Measurements from ENCODE around the gene BNC2.
A peak's percentile ranks its signal among the peaks of the same experiment; 100 is the strongest.

Gene BNC2

DNA sequence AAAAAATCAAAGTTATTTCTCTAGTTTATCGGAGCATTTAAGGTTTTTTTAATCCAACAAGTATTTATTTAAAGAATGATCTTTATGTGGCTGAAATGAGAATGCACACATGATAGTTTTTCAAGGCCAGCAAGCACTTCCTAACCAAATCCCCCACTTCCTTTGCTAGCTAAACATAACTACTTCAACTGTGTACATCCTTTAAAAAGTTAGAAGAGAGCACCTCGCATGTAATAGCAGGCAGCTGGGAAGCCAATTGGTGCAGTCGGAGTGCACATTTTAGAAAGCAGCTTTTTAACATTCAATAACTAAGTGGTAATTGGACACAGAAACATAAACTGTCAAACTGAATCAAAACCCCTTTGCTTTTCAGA, 245.7 kb downstream of the BNC2 start:
- DNase-seq: no peak

DNA sequence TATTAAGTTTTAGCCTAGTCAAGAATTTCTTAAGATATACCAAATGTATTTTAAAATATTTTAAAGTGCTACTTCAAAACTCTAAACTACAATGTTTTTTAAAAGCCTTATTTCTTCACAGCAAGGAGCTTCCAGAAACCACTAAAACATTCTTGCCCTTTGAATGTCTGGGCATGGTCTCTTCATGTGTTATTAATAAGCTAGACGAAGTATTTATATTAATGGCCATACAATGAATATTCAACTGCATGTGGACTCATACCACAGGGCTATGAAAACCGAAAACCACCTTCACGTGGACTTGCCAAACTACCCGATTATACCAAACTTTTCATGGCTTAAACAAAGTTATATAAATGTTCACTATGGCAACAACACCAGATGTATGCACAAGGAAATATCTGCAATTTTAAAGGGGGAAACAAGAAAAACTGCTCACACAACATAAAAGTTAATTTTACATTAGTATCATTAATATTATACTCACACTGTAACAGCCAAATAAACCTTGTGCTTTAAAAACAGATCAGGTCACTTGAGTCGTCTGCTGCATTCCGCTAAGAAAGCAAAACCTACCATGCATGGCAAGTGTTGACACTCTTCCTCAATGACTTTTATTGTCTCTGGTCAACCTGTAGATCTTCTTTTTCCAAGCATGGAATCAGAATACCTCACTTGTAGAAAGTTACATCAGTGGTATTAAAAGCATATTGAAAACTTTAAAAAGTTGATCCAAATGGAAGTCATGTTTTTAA, 246.3 kb downstream of the BNC2 start:
- no peak for DNase-seq

DNA sequence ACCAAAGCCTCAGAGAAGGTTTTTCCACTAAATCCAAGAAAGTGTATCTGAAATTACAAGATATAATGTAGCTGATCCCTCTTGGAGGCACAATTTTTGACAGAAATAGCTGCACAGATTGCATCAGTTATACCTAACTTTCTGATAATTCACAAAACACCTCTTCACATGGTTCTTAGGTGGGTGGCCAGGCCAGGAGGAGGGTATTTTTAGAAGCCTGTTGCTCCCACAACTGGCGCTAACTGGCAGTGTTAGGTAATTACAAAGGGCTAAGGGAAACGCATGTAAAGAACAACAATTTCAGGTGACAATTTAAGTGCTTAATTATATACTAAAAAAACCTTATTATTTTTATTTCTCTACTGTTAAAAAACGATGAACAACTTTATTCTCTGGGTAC, 247.9 kb downstream of the BNC2 start:
- DNase-seq: no peak

DNA sequence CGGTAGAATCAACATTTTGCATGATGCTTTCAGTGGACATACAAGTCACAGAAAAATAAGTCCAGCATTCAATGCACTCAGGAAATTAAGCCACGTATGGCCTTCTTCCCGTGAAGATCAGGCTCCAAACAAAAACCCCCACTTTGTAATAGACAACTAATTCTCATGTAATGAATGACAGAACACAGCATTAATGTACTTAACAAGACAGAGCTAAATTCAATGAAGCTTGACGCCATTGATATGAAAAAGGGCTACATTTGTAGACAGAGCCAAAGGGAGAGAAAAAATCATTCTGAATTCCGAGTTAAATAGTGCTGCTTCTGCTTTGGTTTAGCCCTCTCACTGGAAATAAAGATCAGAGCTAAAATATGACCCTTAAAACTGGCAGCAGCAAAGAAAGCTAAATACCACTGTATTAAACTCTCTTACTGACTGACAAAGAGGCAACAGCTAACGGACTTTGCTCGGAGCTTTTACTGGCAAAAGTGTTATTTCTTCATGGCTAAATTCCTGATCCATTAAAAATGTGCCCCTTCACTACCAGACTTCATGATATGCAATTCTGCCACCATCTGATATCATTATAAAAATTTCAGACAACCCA, 250.5 kb downstream of the BNC2 start:
- no peak for DNase-seq

DNA sequence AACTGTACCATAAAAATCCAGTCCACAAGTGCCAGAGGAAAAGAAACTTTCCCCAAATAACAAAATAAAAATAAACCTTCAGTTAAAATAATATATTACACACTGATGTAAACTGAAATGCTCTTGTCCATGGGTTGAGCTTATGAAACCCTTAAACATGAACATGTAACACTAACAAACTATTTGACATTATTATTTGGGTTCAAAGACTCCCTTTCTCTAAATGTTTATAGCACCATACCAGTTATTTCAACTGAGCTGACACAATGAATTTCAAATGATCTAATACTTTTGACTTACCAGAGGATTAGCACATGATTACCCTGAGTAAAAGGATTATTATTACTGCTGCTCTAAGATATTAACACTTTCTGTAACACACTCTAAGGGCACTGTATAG, 251.1 kb downstream of the BNC2 start:
- DNase-seq: no peak

DNA sequence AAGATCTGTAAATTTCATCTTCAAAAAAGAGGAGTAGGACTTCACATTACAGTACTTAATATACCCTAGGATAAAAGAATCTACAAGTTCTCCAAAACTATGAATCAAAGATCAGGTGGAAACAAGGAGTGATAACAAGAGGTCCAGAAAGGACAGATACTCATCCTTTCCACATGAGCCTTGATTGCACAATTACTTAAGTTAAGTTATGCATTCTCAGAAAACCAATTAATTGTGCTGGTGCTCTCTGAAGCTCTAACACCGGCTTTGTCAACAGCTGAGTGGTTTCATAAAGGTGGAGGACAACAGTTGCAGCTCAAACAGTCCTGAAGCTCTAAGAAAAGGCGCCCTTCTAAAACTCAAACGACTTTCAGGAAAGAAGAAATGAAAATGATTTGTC, 251.9 kb downstream of the BNC2 start:
- DNase-seq: no peak

DNA sequence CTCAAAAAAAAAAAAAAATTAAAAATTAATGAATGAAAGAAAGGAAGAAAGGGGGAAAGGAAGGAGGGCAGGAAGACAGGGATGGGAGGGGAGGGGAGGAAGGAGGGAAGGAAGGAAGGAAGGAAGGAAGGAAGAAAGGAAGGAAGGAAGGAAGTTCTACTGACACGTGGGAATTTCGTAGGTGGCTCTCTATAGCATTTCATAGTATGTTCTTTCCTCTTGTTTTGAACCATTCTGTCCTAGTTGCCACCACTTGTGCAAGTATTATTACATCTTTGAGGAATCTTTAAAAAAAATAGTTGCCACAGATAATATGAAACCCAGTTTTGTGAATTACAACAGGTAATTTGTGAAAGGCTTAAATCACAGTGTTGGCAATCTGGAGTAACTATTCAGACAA, 253.8 kb downstream of the BNC2 start:
- DNase-seq: no peak

DNA sequence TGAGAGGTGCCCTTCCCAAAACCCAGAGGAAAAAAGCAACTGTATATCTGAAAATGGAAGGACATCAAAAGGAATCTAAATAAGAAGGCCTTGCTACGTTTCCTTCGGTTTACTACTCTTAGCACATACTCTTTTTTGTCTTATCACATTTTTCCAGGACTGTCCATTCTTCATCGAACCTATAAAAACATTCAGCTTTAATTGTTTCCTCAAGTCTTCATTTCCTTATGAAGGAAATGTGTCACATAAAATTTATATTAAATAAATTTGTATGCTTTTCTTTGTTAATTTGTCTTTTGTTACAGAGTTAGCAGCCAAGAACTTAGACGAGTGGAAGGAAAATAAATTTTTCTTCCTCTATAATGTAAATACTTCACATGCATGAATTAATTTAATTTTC, 255.0 kb downstream of the BNC2 start:
- DNase-seq: no peak

DNA sequence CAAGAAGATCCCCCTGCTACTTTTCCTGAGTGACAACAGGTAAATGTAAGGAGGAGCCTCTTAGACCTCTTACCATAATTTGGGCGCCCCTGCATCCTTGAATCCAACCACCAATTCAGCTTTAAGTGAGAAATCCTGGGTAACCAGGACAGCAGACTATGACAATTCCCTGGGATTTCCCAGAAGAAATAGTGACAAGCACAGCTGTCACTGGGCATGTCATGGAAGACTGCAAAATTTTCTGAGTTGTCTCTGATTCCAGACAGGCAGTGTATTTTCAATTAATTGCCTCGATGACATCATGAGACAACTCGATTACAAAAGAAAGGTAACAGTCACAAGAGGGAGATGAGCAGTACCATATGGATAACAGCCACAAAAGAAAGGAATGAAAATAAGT, 256.9 kb downstream of the BNC2 start:
- DNase-seq: no peak

DNA sequence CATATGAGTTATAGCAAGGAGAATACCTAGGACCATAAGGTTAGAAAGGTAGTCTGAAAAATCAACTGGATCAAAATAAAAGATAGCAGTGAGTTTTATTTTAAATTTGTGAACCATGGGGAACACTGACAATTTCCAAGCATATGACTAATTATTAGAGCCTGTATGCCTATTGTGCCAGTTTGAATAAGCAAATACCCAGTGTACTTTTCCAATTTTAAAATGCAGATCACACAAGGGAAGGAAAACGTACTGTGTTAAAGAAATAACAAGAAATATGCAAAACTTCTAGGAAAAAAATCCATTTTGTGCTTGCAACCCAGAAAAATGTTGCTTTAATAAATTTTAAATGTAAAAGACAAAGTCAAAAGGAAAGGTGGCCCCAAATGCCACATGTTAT, 257.4 kb downstream of the BNC2 start:
- peak; percentile 74 for DNase-seq

DNA sequence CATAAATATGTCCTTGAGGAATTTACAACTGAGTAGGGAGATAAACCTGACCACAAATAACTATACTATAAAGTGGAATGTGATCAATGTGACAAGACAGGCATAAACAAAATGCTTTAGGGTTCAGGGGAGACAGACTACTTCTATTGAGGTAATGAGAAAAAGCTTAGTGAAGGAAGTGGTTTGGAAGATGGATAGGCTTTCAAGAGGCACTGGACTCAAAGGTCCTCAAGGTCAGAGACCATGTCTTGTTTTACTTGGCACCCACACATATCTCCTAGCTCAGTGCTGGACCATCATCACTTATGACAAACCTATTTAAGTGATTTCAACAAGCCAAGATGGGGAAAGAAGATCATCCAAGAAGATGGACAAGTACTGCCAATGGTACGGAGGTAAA, 257.8 kb downstream of the BNC2 start:
- DNase-seq: no peak

DNA sequence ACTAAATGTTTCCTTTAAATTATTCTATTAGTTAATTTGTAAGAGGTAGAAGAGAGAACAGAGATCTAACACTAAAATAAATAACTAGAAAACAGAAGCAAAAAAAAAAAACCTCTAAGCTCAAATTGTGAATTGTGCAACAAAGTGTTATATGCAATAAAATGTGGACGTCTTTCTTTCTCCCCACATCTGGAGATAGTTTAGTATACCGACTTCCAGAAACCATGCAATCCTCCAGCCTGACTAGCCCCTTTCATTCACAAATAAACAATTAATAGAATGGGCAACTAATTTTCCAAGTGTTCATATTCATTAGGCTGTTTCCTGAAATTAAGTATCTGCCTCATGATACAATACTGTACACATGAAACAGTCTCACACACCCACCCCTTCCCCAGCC, 258.5 kb downstream of the BNC2 start:
- no peak for DNase-seq

DNA sequence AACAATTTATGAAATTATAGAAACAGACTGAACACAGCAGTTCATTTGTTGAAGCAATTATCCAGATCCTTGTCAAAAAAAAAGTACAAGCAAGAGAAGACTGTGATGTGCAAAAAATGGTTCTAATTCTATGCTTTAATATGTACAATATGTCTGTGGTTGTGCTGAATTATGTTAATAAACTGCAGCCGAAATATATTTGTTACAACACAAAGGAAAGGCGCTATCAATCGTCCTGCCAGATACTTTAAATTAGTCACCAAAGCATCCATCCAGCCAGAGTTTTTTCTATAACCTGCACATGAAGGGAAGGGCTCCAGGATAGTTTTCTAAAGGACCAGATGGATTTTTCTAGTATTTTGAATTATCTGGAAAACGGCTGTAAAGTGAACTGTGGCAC, 259.5 kb downstream of the BNC2 start:
- no peak for DNase-seq

DNA sequence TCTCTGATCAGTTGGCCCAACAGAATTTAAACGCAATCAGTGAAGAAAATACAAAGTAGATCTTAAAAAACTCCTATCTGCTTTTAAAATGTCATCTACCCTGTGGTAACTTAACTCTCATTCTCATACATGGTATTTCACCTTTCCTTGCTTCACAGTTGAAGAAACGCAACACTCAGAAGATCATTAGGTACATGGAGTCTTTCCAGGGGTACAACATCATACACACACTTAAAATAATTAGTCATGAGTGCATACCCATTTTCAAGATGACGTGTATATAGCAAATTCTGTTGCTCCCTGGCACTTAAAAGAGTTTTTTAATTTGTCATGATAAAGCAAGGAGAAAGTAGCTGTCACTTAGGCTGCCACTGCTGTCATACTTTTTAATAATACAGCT, 259.9 kb downstream of the BNC2 start:
- DNase-seq: no peak

DNA sequence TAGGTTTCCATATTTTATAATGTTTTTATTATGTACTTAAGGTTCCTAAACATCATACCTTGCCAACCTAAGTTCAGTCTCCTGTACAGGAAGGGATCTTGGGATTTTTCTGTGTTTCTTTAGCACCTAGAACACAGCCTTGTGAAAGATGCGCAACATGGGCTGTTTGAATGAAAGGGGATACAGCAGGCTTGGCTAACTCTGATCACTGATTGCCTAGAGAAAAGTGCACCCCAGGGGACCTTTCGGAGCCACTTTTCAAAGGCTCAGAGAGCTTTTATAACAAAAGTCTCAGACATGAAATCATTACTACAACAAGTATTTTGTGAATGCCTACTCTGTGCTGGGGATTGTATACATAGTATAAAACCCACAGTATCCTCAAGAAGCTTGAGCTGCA, 261.6 kb downstream of the BNC2 start:
- no peak for DNase-seq

DNA sequence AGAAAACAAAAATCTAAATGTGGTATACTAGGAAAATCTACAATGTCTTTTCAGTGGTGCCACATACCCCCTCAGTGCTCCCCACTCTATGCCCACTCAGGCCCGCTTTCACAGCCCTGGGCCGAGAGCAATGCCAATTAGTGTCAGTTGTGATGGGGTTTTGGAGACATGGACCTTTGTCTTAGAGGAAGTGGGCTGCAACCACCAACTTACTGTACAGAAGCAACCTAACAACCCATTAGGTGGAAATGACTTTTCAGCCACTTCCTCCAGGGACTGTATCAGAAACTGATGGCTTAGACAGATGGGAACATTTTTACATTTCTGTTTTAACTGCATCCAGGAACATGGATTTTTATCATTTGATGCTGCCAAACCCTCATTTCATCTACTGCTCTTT, 268.0 kb downstream of the BNC2 start:
- no peak for DNase-seq

DNA sequence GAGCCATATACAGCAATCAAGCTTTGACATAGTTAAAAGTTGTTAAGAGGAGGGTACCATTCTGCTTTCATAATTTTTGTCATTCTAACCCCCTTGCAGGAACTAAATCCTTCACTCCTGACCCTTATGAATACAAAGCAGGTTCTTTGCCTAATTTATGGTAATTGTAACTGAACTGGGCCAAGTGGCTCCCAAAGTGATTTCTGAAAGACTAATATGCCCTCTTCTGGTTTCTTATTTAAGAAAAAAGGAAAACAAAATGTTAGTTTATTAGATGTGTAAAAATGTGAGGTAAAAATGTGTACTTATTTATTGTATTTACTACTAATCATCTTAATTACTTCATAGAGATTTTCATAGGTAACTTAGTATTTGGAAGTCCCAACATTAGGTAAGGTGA, 268.5 kb downstream of the BNC2 start:
- no peak for DNase-seq

DNA sequence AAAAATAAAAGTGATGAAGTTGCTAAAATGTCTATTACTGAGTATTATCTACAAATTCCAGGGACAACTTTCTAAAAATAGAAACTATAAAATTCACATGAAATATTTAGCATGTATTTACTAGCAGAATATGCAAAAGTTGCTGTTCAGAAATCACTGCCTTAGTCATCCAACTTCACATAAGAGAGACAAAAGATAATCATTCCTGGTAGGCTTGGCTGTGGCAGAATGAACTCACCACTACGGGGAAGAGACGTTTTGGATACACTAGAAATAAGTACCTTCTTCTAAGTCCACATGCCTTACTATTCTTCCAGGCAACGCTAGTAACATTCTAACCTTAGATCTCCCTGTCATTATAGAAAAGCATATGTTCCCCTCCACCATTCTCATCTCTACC, 272.2 kb downstream of the BNC2 start:
- DNase-seq: no peak

DNA sequence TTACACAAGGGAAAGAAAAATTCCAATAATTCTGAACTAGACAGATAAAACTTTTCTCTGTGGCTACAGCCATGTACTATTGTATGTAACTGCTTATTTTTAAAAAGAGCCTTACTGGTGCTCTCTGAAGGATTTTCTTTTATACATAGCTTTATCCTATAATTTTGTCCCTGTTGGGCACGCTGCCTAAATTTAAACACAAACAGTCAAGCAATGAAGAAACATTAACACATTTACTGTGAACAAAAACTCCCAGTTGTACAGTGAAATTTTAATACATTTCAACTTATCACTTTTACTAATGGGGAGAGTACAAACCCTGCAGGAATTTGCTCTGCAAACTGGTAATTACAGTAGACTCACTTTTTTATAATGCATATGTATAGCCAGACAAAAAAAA, 273.3 kb downstream of the BNC2 start:
- DNase-seq: no peak

DNA sequence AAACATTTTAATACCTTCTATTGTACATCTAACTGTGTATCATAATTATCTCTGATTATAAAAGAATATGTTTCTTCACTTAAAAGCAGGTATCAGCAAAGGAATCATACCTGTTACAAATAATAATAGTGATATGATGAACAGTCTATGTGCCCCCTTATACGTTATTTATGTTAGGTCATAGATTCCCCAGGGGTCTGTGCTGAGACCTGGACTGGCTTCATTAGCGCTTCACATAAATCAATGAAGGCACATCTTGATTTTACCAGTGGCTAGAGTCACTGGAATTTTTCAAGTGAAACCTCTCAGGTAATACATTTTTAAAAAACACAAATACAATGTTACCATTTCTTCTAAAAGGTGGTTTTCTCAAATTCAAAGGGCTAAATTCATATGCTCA, 275.2 kb downstream of the BNC2 start:
- no peak for DNase-seq

DNA sequence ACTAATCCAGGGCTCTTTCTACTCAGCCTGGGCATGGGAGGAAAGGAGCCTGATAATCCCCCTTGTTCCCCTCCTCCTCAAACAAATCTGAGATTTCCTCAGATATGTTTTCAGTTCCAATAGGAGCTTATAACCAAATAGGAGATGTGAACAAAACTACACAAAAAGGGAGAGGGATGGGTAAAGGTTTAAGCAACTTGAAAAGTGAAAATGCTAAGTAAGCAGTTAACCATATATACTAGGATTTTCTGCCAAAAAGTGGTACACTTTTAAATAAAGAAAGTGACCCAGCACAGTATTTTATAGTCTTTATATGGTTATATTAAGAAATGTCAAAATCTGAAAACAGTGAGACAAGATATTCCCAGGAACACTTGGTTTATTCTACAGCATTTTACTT, 275.7 kb downstream of the BNC2 start:
- DNase-seq: no peak

DNA sequence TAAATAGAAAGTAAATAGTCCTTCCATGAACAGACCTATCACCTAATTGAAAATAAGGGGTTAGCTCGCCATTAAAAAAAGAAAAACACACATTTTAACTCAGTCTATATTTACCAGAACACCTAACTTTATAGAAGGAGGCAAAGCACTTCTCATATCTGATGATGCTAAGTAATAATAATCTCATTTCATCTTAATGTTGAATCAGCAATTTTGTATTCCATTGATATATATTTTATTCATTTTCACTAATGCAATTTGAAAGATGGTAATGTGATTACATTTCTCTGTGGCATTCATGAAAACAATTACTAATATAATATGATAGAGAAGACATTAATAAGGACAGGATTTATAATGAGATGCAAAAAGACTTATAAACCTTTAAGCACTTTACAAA, 276.7 kb downstream of the BNC2 start:
- DNase-seq: no peak

DNA sequence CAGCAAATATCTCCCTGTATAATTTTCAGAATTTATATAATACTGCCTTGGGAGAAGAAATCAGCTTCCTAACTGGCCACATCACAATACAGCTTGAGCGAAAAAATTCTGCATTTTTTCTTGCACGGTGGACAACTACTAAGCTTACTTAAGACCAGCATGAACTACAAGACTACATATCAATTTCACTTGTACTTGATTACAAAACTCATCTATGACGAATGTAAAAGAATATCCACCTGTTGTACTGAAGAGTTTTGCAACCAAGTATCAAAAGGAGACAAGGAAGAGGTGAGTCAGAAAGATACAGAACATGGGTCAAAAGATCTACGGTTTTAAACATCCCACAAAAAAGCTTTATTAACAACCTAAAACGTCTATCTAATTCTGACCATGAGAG, 279.4 kb downstream of the BNC2 start:
- no peak for DNase-seq

DNA sequence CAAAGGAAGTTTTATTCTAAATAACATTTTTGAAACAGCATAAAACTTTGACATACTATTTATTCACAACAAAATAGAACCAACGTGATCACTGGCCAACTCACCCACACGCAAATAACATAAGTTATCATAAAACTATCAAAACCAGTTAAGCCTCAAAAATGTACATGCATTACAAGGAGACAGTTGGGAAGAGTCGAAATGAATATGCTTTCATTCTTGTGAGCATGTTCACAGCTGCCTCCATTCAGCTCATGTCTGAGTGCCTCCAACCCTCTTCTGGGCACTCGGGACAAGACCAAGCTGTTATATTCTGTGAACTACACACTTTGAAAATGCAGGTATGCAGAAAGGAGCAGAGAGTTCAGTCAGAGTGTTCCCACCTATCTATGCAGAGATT, 284.9 kb downstream of the BNC2 start:
- DNase-seq: no peak

DNA sequence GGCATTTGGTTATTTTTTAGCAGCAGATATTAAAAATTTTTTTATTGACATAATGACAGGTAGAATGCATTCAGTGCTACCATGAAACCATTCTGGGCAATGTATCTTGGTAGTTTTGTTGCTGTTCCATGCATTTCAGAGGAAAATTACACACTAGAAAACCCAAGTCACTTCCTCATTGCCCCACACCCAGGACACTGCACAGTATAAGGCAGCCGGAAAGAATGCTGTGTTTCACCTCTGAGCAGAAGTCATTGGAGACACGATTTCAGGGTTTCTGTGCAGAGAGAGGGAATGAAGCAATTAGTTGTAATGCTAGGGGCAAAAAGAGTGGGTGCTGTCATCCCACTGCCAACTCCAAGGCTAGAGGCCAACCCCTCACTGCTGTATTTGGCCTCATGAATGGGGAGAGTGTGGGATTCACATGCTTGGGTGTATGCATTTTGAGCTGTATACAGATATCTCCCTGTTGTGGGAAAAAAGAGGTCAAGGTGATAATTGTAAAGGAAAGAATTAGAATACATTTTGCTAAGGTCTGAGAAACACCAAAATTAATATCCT, 290.5 kb downstream of the BNC2 start:
- DNase-seq: no peak
